Measurements from ENCODE around the gene CREB3L1. TPM values are rescaled to one million over a fixed set of nuclear protein-coding genes. Genes with fewer than 3 reads are reported as not detected.

CREB3L1 gene
- total and polyA plus RNA-seq, 2 donors (not counting 3 experiments of a cell fraction or from before 2014, with no cell fraction given), result 0.23 to 0.84 TPM

- Histone ChIP-seq H3K9me1 (replicated peaks; ENCODE audit: control insufficient read depth, extremely low read depth, insufficient read depth, low read length) (no peaks in the 10 kb centered on the region), H3K79me2 (ENCODE audit: control insufficient read depth, insufficient read depth, low read length) (no peaks in the 10 kb centered on the region), H3K9me3 (replicated peaks; ENCODE audit: control insufficient read depth, insufficient read depth, low read length) (no peaks in the 10 kb centered on the region), H3K4me1 (ENCODE audit: control insufficient read depth, extremely low read depth, insufficient read depth, low read length) (peaks cover 18% of the 10 kb centered on the region), H2AFZ (ENCODE audit: low read depth, low read length) (peak overlapping the region; percentile 78), H3K9ac (replicated peaks; ENCODE audit: extremely low read depth, insufficient read depth, low read length) (peak overlapping the region; percentile 52), H3K36me3 (ENCODE audit: control insufficient read depth in 2 of 2, extremely low read depth in 1 of 2, insufficient read depth in 2 of 2, low read length in 2 of 2) (no peaks in the 10 kb centered on the region), H3K4me2 (ENCODE audit: insufficient read depth, low read length) (peak overlapping the region; percentile 57), H3K4me3 (replicated peaks in 1 of 3; ENCODE audit: insufficient read depth in 1 of 3, low read depth in 1 of 3, low read length in 3 of 3) (peak overlapping the region in 2 of 3 experiments; percentile 33 to 38), H3K27me3 (ENCODE audit: control insufficient read depth in 2 of 2, insufficient read depth in 2 of 2, low read length in 2 of 2) (no peaks in the 10 kb centered on the region), H3K27ac (ENCODE audit: insufficient read depth, low read depth, low read length) (peak overlapping the region; percentile 32), H4K20me1 (replicated peaks; ENCODE audit: control insufficient read depth, extremely low read depth, insufficient read depth, low read length) (no peaks in the 10 kb centered on the region)
- CTCF ChIA-PET, result interaction anchor here (1.1 to 9.4 kb wide), 9 partner anchors 29 to 104 kb away, joined by 3 to 367 read pairs (median 6); partner anchors contain the start of genes CREB3L1 and DGKZ
- intact Hi-C loops (cut with micrococcal nuclease), result loop anchor here (1.0 kb wide), 1 partner anchor 65 kb away; no protein-coding TSS in a partner anchor
- no peak for TF ChIP-seq GATA2 (IDR thresholded peaks at IDR 0.05; ENCODE audit: insufficient read depth, insufficient read length, low read depth, low read length)
- no peak for TF ChIP-seq POLR2AphosphoS5 (IDR thresholded peaks at IDR 0.05; ENCODE audit: insufficient read depth, low read depth, low read length)
- no peak for TF ChIP-seq MAX (IDR thresholded peaks at IDR 0.05; ENCODE audit: insufficient read depth, insufficient read length)
- TF ChIP-seq CTCF (IDR thresholded peaks at IDR 0.05; ENCODE audit: extremely low read depth in 1 of 2, insufficient read depth in 1 of 2, low read depth in 1 of 2, low read length in 2 of 2), result no peak
- no peak for TF ChIP-seq POLR2A (IDR thresholded peaks at IDR 0.05; ENCODE audit: low read depth, low read length)
- TF ChIP-seq MYC (IDR thresholded peaks at IDR 0.05; ENCODE audit: low read depth, low read length), result no peak
- TF ChIP-seq FOS (IDR thresholded peaks at IDR 0.05; ENCODE audit: borderline replicate concordance, insufficient read depth, low read length), result no peak
- no peak for TF ChIP-seq JUN (IDR thresholded peaks at IDR 0.05; ENCODE audit: borderline replicate concordance, insufficient read depth, insufficient read length, low read depth)
- no peak for TF ChIP-seq EZH2 (IDR thresholded peaks at IDR 0.05; ENCODE audit: borderline replicate concordance, low read depth, low read length, severe bottlenecking)
- dilution Hi-C loops (cut with MboI; ENCODE audit: extremely low pct_ligation_motif_present, low sequenced_read_pairs), result no loop called here
- FAIRE-seq, result no peak
- no peak for DNase-seq (ENCODE audit: low read depth, low spot score)
- POLR2A ChIA-PET, result interaction anchor here (0.6 to 1.4 kb wide), 3 partner anchors 28 to 123 kb away, joined by 3 to 8 read pairs (median 4); no protein-coding TSS in a partner anchor
- no TSS peak for BruUV-seq (replicated peaks)
Observed at GRCh38 chr11:46243796-46244109, 33.7 kb upstream of the CREB3L1 start.

Data from endothelial cell of umbilical vein (primary cell).